ENCODE data around the gene IDI2. TPM values are rescaled to one million over a fixed set of nuclear protein-coding genes. Genes with fewer than 3 reads are reported as not detected.

IDI2 gene
- total and polyA plus RNA-seq, 5 donors: 0.23 to 0.29 (median 0.23) TPM; not detected in 2

DNA sequence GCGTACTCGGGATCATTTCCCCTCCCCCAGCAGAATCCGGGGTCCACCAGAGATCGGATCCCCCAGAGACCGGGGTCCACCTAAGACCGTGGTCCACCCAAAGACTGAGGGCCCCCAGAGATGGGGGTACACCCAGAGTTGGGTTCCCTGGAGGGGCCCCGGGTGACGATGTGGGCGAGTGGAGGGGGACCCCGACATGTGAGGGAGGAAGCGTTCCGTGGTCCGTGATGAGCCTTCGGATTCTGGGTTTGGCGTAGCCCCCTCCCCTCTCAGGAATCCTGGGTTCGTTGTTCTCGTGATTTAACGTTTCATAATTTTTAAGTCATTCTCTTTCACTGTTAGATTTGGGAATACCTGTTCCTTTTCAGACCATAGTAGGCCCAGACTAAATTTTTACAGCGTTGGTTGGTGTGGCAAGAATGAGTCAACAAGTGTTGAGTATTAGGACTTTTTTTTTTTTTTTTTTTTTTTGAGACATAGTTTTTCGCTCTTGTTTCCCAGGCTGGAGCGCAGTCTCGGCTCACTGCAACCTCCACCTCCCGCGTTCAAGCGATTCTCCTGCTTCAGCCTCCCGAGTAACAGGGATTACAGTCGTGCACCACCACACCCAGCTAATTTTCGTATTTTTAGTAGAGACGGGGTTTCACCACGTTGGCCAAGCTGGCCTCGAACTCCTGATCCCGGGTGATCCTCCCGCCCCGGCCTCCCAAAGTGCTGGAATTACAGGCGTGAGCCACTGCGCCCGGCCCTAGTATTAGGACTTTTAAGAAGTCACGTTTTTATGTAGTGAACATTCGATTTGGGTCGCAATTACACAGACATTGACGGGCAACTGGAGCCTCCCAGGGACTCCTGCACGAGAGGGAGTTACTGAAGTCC lies 36.8 kb downstream of the IDI2 start:
- H3K27ac ChIP-seq (ENCODE audit: low read length): peak overlapping the region; percentile 8
- intact Hi-C loops (cut with DNase I): loop anchor here in 1 of 4 donors (10.0 kb wide), 1 partner anchor 54 kb away; the partner anchor contains the start of gene LARP4B
- H3K9me3 ChIP-seq (ENCODE audit: control insufficient read depth, low read length): no peaks in the 10 kb centered on the region
- peaks cover 8% of the 10 kb centered on the region for H3K4me1 ChIP-seq (ENCODE audit: control insufficient read depth, insufficient read depth, low read length)
- H3K27me3 ChIP-seq (ENCODE audit: control insufficient read depth, insufficient read depth): no peaks in the 10 kb centered on the region
- DNase-seq: no peak
- ATAC-seq: no peak
- peak overlapping the region; percentile 83 for H3K4me3 ChIP-seq (ENCODE audit: low read length)
- WGBS: 30% methylated on average over 42 of the region's 42 CpGs

- DNase-seq: peak; percentile 99 to 100 (median 100)
- under 1% methylated on average over 74 of the region's 74 CpGs for WGBS
- intact Hi-C loops (cut with DNase I): loop anchor here in 1 of 4 donors (10.0 kb wide), 1 partner anchor 53 kb away; the partner anchor contains the start of gene LARP4B
Measured at GRCh38 chr10:987870-988666, 37.6 kb downstream of the IDI2 start, which contains the start of gene GTPBP4. Gene GTPBP4 (plus strand): TSS chr10:988434. CDS start chr10:988480, 46 bp downstream.

GRCh38 chr10:987620-987869 lies 38.1 kb downstream of the IDI2 start:
- Histone ChIP-seq H3K4me1 (ENCODE audit: control insufficient read depth, insufficient read depth, low read length) (peaks cover 10% of the 10 kb centered on the region), H3K27ac (ENCODE audit: low read length) (peak overlapping the region; percentile 59), H3K27me3 (ENCODE audit: control insufficient read depth, insufficient read depth) (no peaks in the 10 kb centered on the region), H3K9me3 (ENCODE audit: control insufficient read depth, low read length) (no peaks in the 10 kb centered on the region), H3K4me3 (ENCODE audit: low read length) (peak overlapping the region; percentile 83)
- intact Hi-C loops (cut with DNase I): loop anchor here in 1 of 4 donors (10.0 kb wide), 1 partner anchor 53 kb away; the partner anchor contains the start of gene LARP4B
- DNase-seq: no peak
- WGBS: 6% methylated on average over 7 of the region's 7 CpGs
- ATAC-seq: no peak

More at GRCh38 chr10:987870-988666, 37.6 kb downstream of the IDI2 start, which contains the start of gene GTPBP4:
- peaks cover 10% of the 10 kb centered on the region for H3K4me1 ChIP-seq (ENCODE audit: control insufficient read depth, insufficient read depth, low read length)
- H3K4me3 ChIP-seq (ENCODE audit: low read length): peak within 1 kb of the TSS; percentile 83
- H3K27me3 ChIP-seq (ENCODE audit: control insufficient read depth, insufficient read depth): no peaks in the 10 kb centered on the region
- ATAC-seq: peak; percentile 99
- no peaks in the 10 kb centered on the region for H3K9me3 ChIP-seq (ENCODE audit: control insufficient read depth, low read length)
- H3K27ac ChIP-seq (ENCODE audit: low read length): peak within 1 kb of the TSS; percentile 59

DNA sequence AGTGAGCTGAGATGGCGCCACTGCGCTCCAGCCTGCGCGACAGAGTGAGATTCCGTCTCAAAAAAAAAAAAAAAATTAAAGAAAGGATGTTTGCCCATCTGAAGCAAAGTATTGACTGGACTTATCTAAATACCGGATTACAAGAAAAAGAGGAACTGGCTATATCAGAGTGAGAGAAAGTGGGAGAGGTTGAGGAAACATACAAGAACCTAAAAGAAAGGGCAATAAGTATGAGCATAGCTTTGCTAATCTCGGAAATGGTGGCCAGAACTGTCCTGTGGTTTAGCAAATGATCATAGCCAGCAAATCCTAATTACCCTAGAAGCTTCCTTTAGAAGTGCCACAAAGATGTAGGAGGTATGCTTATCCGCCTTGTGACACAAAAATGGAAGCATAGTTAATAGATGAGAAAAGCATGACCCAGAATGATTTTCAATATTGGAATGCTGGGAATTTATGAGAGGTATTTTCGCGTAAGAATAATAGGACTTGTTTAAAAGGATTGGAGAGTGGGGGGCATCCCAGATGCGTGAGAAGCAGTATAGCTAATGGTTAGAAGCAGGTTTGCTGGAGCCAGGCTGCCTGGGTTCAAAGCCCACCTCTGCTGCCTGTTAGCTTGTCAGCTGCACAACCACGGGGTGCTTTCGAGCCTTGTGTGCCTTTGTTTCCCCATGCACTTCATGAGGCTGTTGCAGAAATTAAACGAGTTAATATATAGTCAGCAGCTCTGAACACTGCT lies 38.6 kb downstream of the IDI2 start:
- no peaks in the 10 kb centered on the region for H3K27me3 ChIP-seq (ENCODE audit: control insufficient read depth, insufficient read depth)
- H3K9me3 ChIP-seq (ENCODE audit: control insufficient read depth, low read length): no peaks in the 10 kb centered on the region
- H3K27ac ChIP-seq (ENCODE audit: low read length): peak overlapping the region; percentile 59
- peak overlapping the region; percentile 83 for H3K4me3 ChIP-seq (ENCODE audit: low read length)
- DNase-seq: no peak
- ATAC-seq: no peak
- peaks cover 10% of the 10 kb centered on the region for H3K4me1 ChIP-seq (ENCODE audit: control insufficient read depth, insufficient read depth, low read length)
- WGBS: 75% methylated on average over 14 of the region's 14 CpGs
- intact Hi-C loops (cut with DNase I): loop anchor here in 1 of 4 donors (10.0 kb wide), 1 partner anchor 52 kb away; the partner anchor contains the start of gene LARP4B

GRCh38 chr10:986137-986825 lies 39.4 kb downstream of the IDI2 start:
- intact Hi-C loops (cut with DNase I): loop anchor here in 1 of 4 donors (10.0 kb wide), 1 partner anchor 51 kb away; the partner anchor contains the start of gene LARP4B
- peaks cover 10% of the 10 kb centered on the region for H3K4me1 ChIP-seq (ENCODE audit: control insufficient read depth, insufficient read depth, low read length)
- DNase-seq (no peak), ATAC-seq (no peak)
- no peaks in the 10 kb centered on the region for H3K9me3 ChIP-seq (ENCODE audit: control insufficient read depth, low read length)
- 84% methylated on average over 7 of the region's 7 CpGs for whole genome bisulfite sequencing
- no peak overlapping the region for H3K4me3 ChIP-seq (ENCODE audit: low read length)
- no peaks in the 10 kb centered on the region for H3K27me3 ChIP-seq (ENCODE audit: control insufficient read depth, insufficient read depth)
- H3K27ac ChIP-seq (ENCODE audit: low read length): no peak overlapping the region

- ATAC-seq (no peak), DNase-seq (no peak)
- H3K27ac ChIP-seq (ENCODE audit: low read length): no peak overlapping the region
- H3K9me3 ChIP-seq (ENCODE audit: control insufficient read depth, low read length): no peaks in the 10 kb centered on the region
- H3K4me3 ChIP-seq (ENCODE audit: low read length): no peak overlapping the region
- peaks cover 10% of the 10 kb centered on the region for H3K4me1 ChIP-seq (ENCODE audit: control insufficient read depth, insufficient read depth, low read length)
- intact Hi-C loops (cut with DNase I): loop anchor here in 1 of 4 donors (10.0 kb wide), 1 partner anchor 51 kb away; the partner anchor contains the start of gene LARP4B
- no peaks in the 10 kb centered on the region for H3K27me3 ChIP-seq (ENCODE audit: control insufficient read depth, insufficient read depth)
- WGBS: 88% methylated on average over 2 of the region's 2 CpGs
Measured at GRCh38 chr10:985361-985760, 40.3 kb downstream of the IDI2 start.

DNA sequence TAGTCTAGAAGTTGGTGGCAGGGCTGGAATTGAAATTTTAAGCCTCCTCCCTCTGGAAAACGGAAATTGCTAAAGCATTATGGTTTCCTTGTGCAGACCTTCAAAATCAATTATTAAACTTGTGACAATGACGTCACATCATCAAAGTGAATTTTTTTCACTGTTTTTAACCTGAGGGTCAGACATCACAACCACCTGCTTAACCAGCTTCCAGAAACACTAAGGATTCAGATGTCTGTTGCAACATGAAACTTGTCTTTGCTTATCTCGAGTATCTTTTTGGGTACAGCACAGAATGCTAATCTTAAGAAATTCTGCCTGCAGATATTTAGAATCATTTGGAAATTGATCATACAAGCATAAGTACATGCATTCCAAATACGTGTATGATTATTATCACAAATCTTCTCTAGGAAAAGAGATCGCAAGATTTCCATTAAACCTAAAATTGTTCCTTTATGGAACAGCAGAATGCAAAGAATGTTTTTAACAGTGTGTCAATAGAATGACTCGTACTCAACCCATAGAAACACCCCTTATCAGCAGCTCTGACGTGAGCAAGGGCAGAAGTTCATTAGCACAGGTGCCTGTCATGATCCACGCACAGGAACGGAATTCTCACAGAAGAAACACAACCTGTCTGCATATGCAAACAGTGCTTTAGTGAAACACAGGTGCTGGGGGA lies 41.5 kb downstream of the IDI2 start:
- WGBS: 80% methylated on average over 9 of the region's 9 CpGs

GRCh38 chr10:983401-983800 lies 42.3 kb downstream of the IDI2 start:
- 93% methylated on average over 6 of the region's 6 CpGs for WGBS
- DNase-seq: no peak
- intact Hi-C loops (cut with DNase I): loop anchor here in 1 of 4 donors (10.0 kb wide), 1 partner anchor 49 kb away; the partner anchor contains the start of gene LARP4B

More for the DNA sequence above, 41.5 kb downstream of the IDI2 start:
- ATAC-seq (no peak), DNase-seq (no peak)
- Histone ChIP-seq H3K9me3 (ENCODE audit: control insufficient read depth, low read length) (no peaks in the 10 kb centered on the region), H3K4me1 (ENCODE audit: control insufficient read depth, insufficient read depth, low read length) (peaks cover 4% of the 10 kb centered on the region), H3K27ac (ENCODE audit: low read length) (no peak overlapping the region), H3K27me3 (ENCODE audit: control insufficient read depth, insufficient read depth) (no peaks in the 10 kb centered on the region), H3K4me3 (ENCODE audit: low read length) (no peak overlapping the region)
- intact Hi-C loops (cut with DNase I): loop anchor here in 1 of 4 donors (10.0 kb wide), 1 partner anchor 49 kb away; the partner anchor contains the start of gene LARP4B

DNA sequence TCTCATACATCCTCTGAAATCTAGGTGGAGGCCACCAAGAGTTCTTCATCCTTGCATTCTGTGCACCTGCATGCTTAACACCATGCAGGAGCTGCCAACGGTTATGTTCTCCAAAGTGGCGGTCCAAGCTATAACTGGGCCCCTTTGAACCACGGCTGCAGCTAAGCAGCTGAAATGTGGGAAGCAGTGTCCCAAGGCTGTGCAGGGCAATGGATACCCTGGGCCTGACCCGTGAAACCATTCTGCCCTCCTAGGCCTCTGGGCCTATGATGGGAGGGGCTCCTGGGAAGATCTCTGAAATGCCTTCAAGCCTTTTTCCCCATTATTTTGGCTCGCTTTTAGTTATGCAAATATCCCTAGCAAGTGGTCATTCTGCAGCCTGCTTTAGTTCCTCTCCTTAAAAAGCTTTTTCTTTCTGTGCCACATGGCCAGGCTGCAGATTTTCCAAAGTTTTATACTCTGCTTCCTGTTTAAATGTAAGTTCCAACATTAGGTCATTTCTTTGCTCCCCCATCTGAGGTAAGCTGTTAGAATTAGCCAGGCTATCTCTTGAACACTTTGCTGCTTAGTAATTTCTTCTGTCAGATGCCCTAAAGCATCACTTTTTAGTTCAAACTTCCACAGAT lies 45.1 kb downstream of the IDI2 start:
- DNase-seq: no peak
- no peak overlapping the region for H3K27ac ChIP-seq (ENCODE audit: low read length)
- H3K9me3 ChIP-seq (ENCODE audit: control insufficient read depth, low read length): no peaks in the 10 kb centered on the region
- no peak for ATAC-seq
- intact Hi-C loops (cut with DNase I): loop anchor here in 1 of 4 donors (10.0 kb wide), 1 partner anchor 46 kb away; the partner anchor contains the start of gene LARP4B
- H3K4me1 ChIP-seq (ENCODE audit: control insufficient read depth, insufficient read depth, low read length): peaks cover 2% of the 10 kb centered on the region
- WGBS: 98% methylated on average over 5 of the region's 5 CpGs
- no peaks in the 10 kb centered on the region for H3K27me3 ChIP-seq (ENCODE audit: control insufficient read depth, insufficient read depth)
- H3K4me3 ChIP-seq (ENCODE audit: low read length): no peak overlapping the region

More at GRCh38 chr10:983401-983800, 42.3 kb downstream of the IDI2 start:
- no peak overlapping the region for H3K4me3 ChIP-seq (ENCODE audit: low read length)
- no peaks in the 10 kb centered on the region for H3K27me3 ChIP-seq (ENCODE audit: control insufficient read depth, insufficient read depth)
- ATAC-seq: no peak
- H3K9me3 ChIP-seq (ENCODE audit: control insufficient read depth, low read length): no peaks in the 10 kb centered on the region
- H3K27ac ChIP-seq (ENCODE audit: low read length): no peak overlapping the region
- H3K4me1 ChIP-seq (ENCODE audit: control insufficient read depth, insufficient read depth, low read length): peaks cover 4% of the 10 kb centered on the region
